ENCODE data around the gene HMGCS1. TPM values are rescaled to one million over a fixed set of nuclear protein-coding genes. Genes with fewer than 3 reads are reported as not detected.
"Not testable (repeated sequence)": the region's sequence is repeated elsewhere in the genome, so short reads cannot be mapped to it uniquely, and the experiment has no call there.

The HMGCS1 gene
- total RNA-seq, 2 donors from 2014 or later: 80.0 to 116 TPM

DNA sequence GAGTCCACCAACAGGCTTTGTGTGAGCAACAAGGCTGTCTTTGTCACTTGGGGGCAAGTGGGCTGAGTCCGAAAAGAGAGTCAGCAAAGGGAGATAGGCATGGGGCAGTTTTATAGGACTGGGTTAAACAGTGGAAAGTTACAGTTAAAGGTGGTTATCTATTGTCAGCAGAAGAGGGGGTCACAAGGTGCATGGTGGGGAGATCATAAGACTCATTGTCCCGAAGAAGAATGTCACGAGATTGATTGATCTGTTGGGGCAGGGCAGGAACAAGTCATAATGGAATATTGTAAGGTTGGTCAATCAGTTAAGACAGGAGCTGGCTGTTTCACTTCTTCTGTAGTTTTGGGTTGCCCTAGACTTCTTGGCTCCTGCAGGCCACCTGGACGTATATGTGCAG, 7.6 kb upstream of the HMGCS1 start:
- H3K27ac Mint-ChIP-seq: no peak overlapping the region
- peaks cover 0 to 39% of the 10 kb centered on the region in 2 donors for H3K36me3 Mint-ChIP-seq
- peaks cover 0 to 29% of the 10 kb centered on the region in 2 donors for H3K9me3 Mint-ChIP-seq
- ATAC-seq (no peak), DNase-seq (ENCODE audit: low spot score in 2 of 2) (no peak)

DNA sequence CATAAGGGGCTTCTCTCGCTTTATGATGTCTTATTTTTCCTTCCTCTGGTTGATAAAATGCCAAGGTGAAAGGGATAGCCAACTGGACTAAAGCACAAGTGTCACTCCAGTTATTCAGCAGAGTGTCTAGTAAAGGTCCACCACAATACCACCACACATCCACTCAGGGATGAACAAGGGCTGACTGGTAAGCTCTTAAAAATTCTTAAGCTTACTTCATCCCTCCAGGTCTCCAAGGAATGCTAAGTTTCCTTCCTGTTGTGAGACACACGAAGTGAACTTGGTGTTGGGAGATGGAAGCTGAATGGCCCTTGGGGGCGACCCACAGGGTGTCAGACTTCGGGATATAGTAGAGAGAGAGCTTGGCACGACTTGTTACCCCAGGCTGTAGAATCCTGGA, 3.2 kb upstream of the HMGCS1 start:
- Mint-ChIP-seq H3K36me3 (peaks cover 31 to 70% of the 10 kb centered on the region in 2 donors), H3K9me3 (peaks cover 9 to 15% of the 10 kb centered on the region in 2 donors), H3K27ac (peak overlapping the region; percentile 96 to 97)
- no peak for DNase-seq (ENCODE audit: low spot score in 2 of 2)
- no peak for ATAC-seq

DNA sequence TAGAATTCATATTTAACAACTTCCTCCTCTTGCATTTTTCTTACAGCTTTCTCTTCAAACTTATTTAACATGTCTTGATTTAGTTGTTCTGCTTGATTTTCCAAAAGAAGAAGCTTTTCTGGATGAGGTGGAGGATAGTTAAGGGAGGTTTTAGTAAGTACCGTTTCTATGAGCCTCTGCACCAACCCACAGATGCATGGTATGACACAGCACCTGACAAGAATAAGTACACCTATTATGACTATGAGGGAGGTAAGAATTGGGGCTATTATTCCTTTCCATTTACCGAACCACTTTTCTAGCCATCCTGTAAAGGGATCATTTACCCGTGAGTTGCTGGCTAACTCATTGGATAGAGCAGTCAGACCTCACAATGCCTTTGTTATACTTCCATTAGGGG, 2.5 kb upstream of the HMGCS1 start:
- DNase-seq (ENCODE audit: low spot score in 2 of 2) (peak in 1 of 2 donors; percentile 27), ATAC-seq (no peak)
- H3K27ac Mint-ChIP-seq: peak overlapping the region; percentile 96 to 97
- H3K9me3 Mint-ChIP-seq: peaks cover 9 to 15% of the 10 kb centered on the region in 2 donors
- H3K36me3 Mint-ChIP-seq: peaks cover 31 to 72% of the 10 kb centered on the region in 2 donors

GRCh38 chr5:43315263-43315662, 2.1 kb upstream of the HMGCS1 start:
- Mint-ChIP-seq H3K9me3 (peaks cover 9 to 15% of the 10 kb centered on the region in 2 donors), H3K27ac (peak overlapping the region; percentile 96 to 97), H3K36me3 (peaks cover 31 to 75% of the 10 kb centered on the region in 2 donors)
- ATAC-seq (peak; percentile 30 to 46), DNase-seq (ENCODE audit: low spot score in 2 of 2) (peak in 1 of 2 donors; percentile 58)

DNA sequence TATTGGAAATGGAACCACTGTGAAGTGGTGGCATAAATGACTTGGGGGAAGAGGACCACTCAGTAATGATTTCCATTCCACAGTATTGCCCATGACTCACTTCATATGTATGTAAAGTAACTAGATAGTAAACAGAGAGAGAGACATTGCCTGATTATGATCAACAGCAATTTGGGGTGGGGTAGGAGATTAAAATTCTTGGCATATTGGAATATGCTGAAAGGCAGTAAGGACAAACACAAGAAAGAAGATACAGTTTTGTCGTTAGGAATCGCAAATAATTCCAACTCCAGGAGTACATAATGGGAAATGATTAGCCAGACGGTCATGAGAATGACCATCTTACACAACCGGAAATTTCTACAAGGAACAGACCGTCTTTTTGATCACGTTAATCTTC, 1.5 kb upstream of the HMGCS1 start:
- H3K9me3 Mint-ChIP-seq: peaks cover 9 to 15% of the 10 kb centered on the region in 2 donors
- H3K27ac Mint-ChIP-seq: peak overlapping the region; percentile 96 to 97
- H3K36me3 Mint-ChIP-seq: peaks cover 31 to 75% of the 10 kb centered on the region in 2 donors
- ATAC-seq: peak in 1 of 2 donors; percentile 18
- no peak for DNase-seq (ENCODE audit: low spot score in 2 of 2)

DNA sequence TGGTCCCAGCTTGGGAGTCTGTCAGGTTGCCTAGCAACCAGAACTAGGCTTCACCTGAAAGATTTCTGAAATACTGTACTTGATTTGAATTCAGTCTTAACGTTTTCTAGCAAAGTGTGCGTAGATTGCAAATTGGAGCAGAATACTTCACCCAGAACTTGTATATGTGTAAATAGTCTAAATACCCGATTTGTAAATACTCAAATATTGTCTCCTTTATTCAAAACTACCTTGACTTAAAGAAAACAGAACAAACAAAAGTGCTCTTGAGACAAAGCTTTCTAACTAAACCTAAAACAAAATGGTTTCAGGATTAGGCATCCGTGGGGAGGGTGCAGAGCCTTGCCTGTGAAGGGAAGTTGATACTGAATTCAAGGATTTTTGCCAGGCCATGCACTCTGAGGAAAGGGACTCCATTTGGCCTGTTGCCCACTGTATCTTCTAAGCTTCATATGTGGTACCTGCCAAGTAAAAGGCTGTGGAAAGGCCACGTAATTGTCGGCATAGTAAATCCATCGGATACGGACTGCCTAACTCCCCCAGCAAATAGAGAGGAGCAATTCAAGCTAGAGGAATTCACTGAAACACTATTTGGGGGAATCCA, 744 bp upstream of the HMGCS1 start:
- Mint-ChIP-seq H3K9me3 (peaks cover 9 to 15% of the 10 kb centered on the region in 2 donors), H3K27ac (peak overlapping the region; percentile 96 to 97), H3K36me3 (peaks cover 31 to 75% of the 10 kb centered on the region in 2 donors)
- ATAC-seq (no peak), DNase-seq (ENCODE audit: low spot score in 2 of 2) (no peak)

- peak overlapping the region; percentile 96 to 97 for H3K27ac Mint-ChIP-seq
- peak; percentile 0 to 1 for ATAC-seq
- H3K9me3 Mint-ChIP-seq: peaks cover 9 to 11% of the 10 kb centered on the region in 2 donors
- DNase-seq (ENCODE audit: low spot score in 2 of 2): no peak
- peaks cover 31 to 70% of the 10 kb centered on the region in 2 donors for H3K36me3 Mint-ChIP-seq
These were observed 545 bp downstream of the HMGCS1 start for GRCh38 chr5:43312699-43313034.

DNA sequence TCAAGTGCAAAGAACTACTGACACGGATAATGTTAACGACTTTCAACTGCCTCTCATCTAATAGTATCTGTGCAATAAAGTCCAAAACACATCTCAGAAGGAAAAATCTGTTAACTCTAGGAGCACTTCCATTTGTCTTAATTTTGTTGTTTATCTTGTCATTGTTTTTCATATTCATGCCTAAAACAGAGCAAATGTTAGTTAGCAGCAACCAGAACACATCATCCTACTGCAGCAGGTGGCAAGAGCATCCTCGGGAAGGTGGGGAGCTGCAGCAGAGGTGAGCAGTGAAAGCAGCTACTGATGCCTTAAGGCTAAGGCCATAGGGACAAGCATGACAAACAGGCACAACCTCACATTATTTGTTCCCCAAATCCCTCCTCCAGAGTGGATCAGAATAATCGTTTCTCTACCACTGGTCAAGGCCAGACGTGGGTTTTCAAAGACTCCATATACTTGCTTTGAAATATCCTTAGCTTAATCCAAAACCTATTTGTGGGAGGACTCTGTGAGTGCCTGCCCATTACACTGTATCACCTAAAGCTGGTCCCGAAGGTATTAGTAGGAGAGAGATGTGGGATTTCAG, 1.0 kb downstream of the HMGCS1 start:
- Mint-ChIP-seq H3K36me3 (peaks cover 31 to 66% of the 10 kb centered on the region in 2 donors), H3K27ac (peak overlapping the region; percentile 96 to 97), H3K9me3 (peaks cover 6 to 9% of the 10 kb centered on the region in 2 donors)
- ATAC-seq (no peak), DNase-seq (ENCODE audit: low spot score in 2 of 2) (no peak)

GRCh38 chr5:43309637-43310036, 3.6 kb downstream of the HMGCS1 start:
- Mint-ChIP-seq H3K36me3 (peaks cover 29 to 53% of the 10 kb centered on the region in 2 donors), H3K27ac (peak overlapping the region in 1 of 2 donors; percentile 62), H3K9me3 (peaks cover 3 to 6% of the 10 kb centered on the region in 2 donors)
- DNase-seq (ENCODE audit: low spot score in 2 of 2): no peak
- ATAC-seq: no peak

- DNase-seq (ENCODE audit: low spot score in 2 of 2) (no peak), ATAC-seq (no peak)
- peak overlapping the region; percentile 62 to 81 for H3K27ac Mint-ChIP-seq
- H3K36me3 Mint-ChIP-seq: peaks cover 23 to 53% of the 10 kb centered on the region in 2 donors
- H3K9me3 Mint-ChIP-seq: peaks cover 0 to 3% of the 10 kb centered on the region in 2 donors
These were observed 4.1 kb downstream of the HMGCS1 start for GRCh38 chr5:43309122-43309521.

- DNase-seq (ENCODE audit: low spot score in 2 of 2); H3K9me3 Mint-ChIP-seq; ATAC-seq: not testable (repeated sequence)
- H3K27ac Mint-ChIP-seq: peak overlapping the region in 1 of 2 donors; percentile 77
- H3K36me3 Mint-ChIP-seq: peaks cover 9 to 53% of the 10 kb centered on the region in 2 donors
These were observed 6.3 kb downstream of the HMGCS1 start for GRCh38 chr5:43306954-43307353.

DNA sequence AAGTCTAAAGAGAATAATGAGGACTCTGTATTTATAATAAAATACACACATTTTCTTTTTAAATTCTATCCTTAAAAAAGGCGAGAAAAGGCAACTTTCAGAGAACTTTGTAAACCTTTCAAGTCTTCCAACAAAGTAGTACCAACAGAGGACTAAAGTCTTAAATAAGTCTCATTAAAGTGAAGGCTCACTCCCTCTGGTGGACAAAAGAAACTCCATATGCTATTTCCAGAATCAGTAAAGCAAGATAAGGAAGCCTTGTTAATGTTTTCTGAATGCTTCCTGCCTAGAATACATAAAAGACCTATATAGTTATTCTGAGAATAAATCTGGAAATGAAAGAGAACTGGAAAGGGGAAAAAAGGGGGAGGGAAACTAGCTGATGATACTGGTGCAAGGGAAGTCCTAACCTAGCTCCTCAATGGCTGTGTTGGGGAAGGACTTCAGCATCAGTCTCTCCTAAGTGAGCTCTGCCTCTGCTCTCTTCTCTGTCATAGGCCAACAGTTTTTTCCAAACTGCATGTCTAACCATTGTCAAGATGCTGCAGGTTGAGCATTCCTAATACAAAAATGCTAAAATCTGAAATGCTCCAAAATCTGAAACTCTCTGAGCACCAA, 7.2 kb downstream of the HMGCS1 start:
- ATAC-seq (peak in 1 of 2 donors; percentile 31), DNase-seq (ENCODE audit: low spot score in 2 of 2) (no peak)
- no peaks in the 10 kb centered on the region for H3K9me3 Mint-ChIP-seq
- peaks cover 10 to 55% of the 10 kb centered on the region in 2 donors for H3K36me3 Mint-ChIP-seq
- H3K27ac Mint-ChIP-seq: peak overlapping the region; percentile 23 to 66

DNA sequence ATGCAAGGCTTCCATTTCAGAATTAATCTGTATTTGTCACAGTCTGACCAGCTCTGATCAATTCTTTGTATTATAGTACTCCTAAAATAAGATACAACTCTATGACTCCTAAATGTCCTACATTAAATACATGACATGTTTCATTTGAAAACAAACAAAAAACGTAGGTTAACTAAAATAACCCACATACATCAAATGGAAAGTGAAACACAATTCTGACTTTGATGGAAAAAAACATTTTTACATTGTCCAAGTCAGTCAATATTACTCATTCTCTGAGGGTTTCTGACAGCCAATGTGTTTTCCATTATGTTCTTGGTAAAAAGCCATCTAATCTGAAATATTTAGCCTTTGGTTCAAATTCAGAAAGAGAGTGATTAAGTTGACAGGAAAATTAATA, 8.7 kb downstream of the HMGCS1 start:
- peak; percentile 84 to 90 for ATAC-seq
- H3K9me3 Mint-ChIP-seq: no peaks in the 10 kb centered on the region
- H3K27ac Mint-ChIP-seq: peak overlapping the region; percentile 84 to 96
- DNase-seq (ENCODE audit: low spot score in 2 of 2): no peak
- peaks cover 10 to 56% of the 10 kb centered on the region in 2 donors for H3K36me3 Mint-ChIP-seq

- DNase-seq (ENCODE audit: low spot score in 2 of 2): no peak
- Mint-ChIP-seq H3K27ac (peak overlapping the region in 1 of 2 donors; percentile 96), H3K9me3 (no peaks in the 10 kb centered on the region), H3K36me3 (peaks cover 15 to 54% of the 10 kb centered on the region in 2 donors)
- ATAC-seq: no peak
These were observed 10.0 kb downstream of the HMGCS1 start for GRCh38 chr5:43303242-43303641.

DNA sequence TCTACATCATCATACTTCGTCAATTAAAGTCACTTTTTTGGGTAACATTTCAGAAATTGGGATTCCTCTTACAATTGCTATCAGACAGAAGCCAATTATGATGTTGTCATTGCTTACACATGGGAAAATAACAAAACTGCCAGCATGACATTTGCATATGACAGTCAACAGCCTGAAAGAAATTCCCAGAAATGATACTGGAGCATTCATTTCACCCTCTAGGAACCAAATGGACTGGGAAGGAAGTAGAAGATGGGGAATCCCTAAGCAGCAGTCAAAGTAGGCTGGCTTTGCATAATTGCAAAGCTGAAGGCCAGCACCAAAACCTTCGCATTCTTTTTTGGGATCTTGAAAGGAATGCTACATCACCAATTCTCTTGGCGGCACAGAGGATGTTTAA, 10.7 kb downstream of the HMGCS1 start:
- ATAC-seq (no peak), DNase-seq (ENCODE audit: low spot score in 2 of 2) (no peak)
- Mint-ChIP-seq H3K27ac (peak overlapping the region; percentile 46 to 54), H3K9me3 (no peaks in the 10 kb centered on the region), H3K36me3 (peaks cover 19 to 53% of the 10 kb centered on the region in 2 donors)

DNA sequence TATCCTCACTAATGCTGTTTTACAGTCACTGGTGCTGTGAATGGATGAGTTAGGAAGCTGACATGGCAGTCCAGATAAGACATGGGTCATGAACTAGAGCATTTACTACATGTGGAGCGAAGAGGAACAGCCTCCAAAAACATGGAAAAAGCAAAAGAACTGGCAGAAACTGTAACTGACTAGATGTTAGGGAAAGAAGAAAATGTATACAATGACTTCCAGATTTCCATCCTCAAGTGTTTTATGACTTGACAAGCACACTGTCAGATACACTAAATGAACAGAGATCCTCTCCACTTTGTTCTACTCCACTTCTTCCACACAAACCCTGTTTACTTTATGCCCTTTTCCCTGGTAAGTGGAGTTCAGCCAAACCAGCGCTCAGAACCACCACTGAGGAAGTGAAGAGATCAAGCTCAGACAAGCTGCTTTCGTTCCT, 11.5 kb downstream of the HMGCS1 start:
- peak overlapping the region in 1 of 2 donors; percentile 54 for H3K27ac Mint-ChIP-seq
- ATAC-seq: no peak
- peaks cover 25 to 59% of the 10 kb centered on the region in 2 donors for H3K36me3 Mint-ChIP-seq

GRCh38 chr5:43300112-43300511, 13.1 kb downstream of the HMGCS1 start:
- H3K9me3 Mint-ChIP-seq: no peaks in the 10 kb centered on the region
- ATAC-seq: no peak
- H3K36me3 Mint-ChIP-seq: peaks cover 29 to 73% of the 10 kb centered on the region in 2 donors
- DNase-seq (ENCODE audit: low spot score in 2 of 2): no peak
- H3K27ac Mint-ChIP-seq: no peak overlapping the region

More for the DNA sequence above, 11.5 kb downstream of the HMGCS1 start:
- DNase-seq (ENCODE audit: low spot score in 2 of 2): no peak
- H3K9me3 Mint-ChIP-seq: no peaks in the 10 kb centered on the region
